ENCODE results near the gene MIB1.

MIB1 gene

DNA sequence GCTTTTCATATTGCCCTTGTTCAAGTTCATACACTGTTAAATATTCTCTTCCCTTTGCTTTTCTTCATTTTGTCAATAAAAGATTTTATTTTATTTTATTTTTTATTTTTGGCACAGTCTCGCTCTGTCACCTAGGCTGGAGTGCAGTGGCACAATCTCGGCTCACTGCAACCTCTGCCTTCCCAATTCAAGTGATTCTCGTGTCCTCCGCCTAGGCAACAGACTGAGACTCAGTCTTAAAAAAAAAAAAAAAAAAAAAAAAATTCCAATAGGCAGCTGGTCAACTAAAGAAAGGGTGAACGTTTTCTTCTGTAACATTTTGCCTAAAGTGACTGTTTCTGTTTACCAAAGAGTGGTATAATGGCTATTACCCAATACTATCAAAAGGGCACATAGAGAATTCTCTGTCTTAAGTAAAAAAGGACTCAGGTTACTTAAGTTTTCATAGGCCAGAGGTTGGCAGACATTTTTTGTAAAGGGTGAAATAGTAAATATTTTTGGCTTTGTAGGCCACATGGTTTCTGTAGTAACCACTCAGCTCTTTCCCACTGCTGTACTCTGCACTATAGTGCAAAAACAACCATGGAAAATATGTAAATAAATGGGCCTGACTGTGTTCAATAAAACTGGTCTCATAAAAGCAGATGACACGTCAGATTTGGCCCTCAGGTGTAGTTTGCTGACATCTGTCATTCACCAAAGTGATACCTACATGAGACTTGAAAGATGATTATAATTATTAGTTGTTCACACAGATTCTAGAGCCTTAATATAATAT, 113.4 kb downstream of the MIB1 start:
- no peaks in the 10 kb centered on the region for H3K4me1 ChIP-seq (ENCODE audit: control insufficient read depth, low read depth, low read length)
- H2BK15ac ChIP-seq (replicated peaks; ENCODE audit: low read depth): no peak overlapping the region
- no peaks in the 10 kb centered on the region for H3K79me2 ChIP-seq (ENCODE audit: control insufficient read depth, insufficient read depth, low read length)
- H4K8ac ChIP-seq (ENCODE audit: low read depth, low read length): no peak overlapping the region
- H3K79me1 ChIP-seq (ENCODE audit: low read length): no peaks in the 10 kb centered on the region
- no peak overlapping the region for H4K5ac ChIP-seq (ENCODE audit: low read length)
- no peaks in the 10 kb centered on the region for H3K36me3 ChIP-seq (ENCODE audit: control insufficient read depth, insufficient read depth, low read length)
- H2BK120ac ChIP-seq (ENCODE audit: low read depth, low read length): no peak overlapping the region
- H2BK5ac ChIP-seq (ENCODE audit: low read length): no peak overlapping the region
- no peak overlapping the region for H3K56ac ChIP-seq (ENCODE audit: low read length)
- H3K4me2 ChIP-seq (ENCODE audit: low read length): no peak overlapping the region
- no peaks in the 10 kb centered on the region for H3K27me3 ChIP-seq (ENCODE audit: insufficient read depth, low read length, poor library complexity)
- no peak overlapping the region for H2AK5ac ChIP-seq (ENCODE audit: low read length)
- WGBS (ENCODE audit: extremely low coverage, insufficient coverage, low lambda C conversion rate): no CpG with 5 or more reads among the region's 6 CpGs
- no peak overlapping the region for H3K4me3 ChIP-seq (ENCODE audit: low read length)
- H3K9ac ChIP-seq (ENCODE audit: low read length): no peak overlapping the region
- H3K4ac ChIP-seq (ENCODE audit: low read depth, low read length): no peak overlapping the region
- no peak overlapping the region for H3K27ac ChIP-seq (ENCODE audit: low read depth, low read length)
- DNase-seq: no peak
- no peak overlapping the region for H3K23ac ChIP-seq (ENCODE audit: low read length)
- no peak overlapping the region for H3K18ac ChIP-seq (ENCODE audit: low read length)

DNA sequence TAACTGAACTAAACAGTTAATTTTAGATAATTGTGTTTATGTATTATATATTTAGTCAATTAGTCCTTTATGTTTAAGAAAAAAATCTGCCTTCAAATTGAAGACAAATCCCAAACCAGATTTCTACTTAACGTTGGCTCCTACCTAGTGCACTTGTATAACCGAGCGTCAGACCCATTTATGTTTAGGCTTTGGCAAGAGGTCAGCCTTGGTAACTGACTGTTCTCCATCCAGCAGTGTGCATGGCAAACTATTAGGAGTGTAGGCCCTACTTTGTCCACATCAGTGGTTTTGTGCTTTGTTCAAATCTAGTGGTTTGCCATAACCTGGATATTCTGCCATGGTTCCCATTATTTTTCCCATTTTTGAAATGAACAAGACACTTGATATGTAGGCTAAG, 114.8 kb downstream of the MIB1 start:
- no peaks in the 10 kb centered on the region for H3K36me3 ChIP-seq (ENCODE audit: control insufficient read depth, insufficient read depth, low read length)
- no peak overlapping the region for H2BK120ac ChIP-seq (ENCODE audit: low read depth, low read length)
- H3K4ac ChIP-seq (ENCODE audit: low read depth, low read length): no peak overlapping the region
- H3K27me3 ChIP-seq (ENCODE audit: insufficient read depth, low read length, poor library complexity): no peaks in the 10 kb centered on the region
- no peak overlapping the region for H2AK5ac ChIP-seq (ENCODE audit: low read length)
- H2BK15ac ChIP-seq (replicated peaks; ENCODE audit: low read depth): no peak overlapping the region
- no peak overlapping the region for H3K4me3 ChIP-seq (ENCODE audit: low read length)
- no peak overlapping the region for H4K5ac ChIP-seq (ENCODE audit: low read length)
- H3K4me2 ChIP-seq (ENCODE audit: low read length): no peak overlapping the region
- H3K23ac ChIP-seq (ENCODE audit: low read length): no peak overlapping the region
- no CpG with 5 or more reads among the region's 3 CpGs for WGBS (ENCODE audit: extremely low coverage, insufficient coverage, low lambda C conversion rate)
- H3K79me2 ChIP-seq (ENCODE audit: control insufficient read depth, insufficient read depth, low read length): no peaks in the 10 kb centered on the region
- H3K18ac ChIP-seq (ENCODE audit: low read length): no peak overlapping the region
- no peak overlapping the region for H4K8ac ChIP-seq (ENCODE audit: low read depth, low read length)
- DNase-seq: no peak
- no peaks in the 10 kb centered on the region for H3K4me1 ChIP-seq (ENCODE audit: control insufficient read depth, low read depth, low read length)
- H3K9ac ChIP-seq (ENCODE audit: low read length): no peak overlapping the region
- no peaks in the 10 kb centered on the region for H3K79me1 ChIP-seq (ENCODE audit: low read length)
- no peak overlapping the region for H3K27ac ChIP-seq (ENCODE audit: low read depth, low read length)
- no peak overlapping the region for H3K56ac ChIP-seq (ENCODE audit: low read length)
- no peak overlapping the region for H2BK5ac ChIP-seq (ENCODE audit: low read length)

DNA sequence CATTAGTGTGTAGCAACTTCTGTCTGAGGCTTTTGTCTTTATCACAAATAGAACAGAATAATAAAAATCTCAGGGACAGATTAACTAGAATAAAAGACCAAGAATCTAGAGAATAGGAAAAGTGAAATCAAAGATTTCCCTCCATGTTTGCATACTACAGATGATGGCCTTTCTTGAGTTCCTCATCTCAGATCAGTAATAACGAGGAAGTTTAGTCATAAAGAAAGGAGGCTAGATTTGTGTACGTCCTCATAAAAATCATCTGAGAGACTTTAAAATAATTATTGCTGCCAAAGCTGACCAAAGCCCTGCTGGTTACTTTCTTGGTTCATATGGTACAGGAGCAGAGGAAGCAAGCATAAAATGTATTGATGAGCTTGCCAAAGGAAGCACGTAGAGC, 117.3 kb downstream of the MIB1 start:
- no peaks in the 10 kb centered on the region for H3K36me3 ChIP-seq (ENCODE audit: control insufficient read depth, insufficient read depth, low read length)
- no peaks in the 10 kb centered on the region for H3K4me1 ChIP-seq (ENCODE audit: control insufficient read depth, low read depth, low read length)
- no peak overlapping the region for H2BK15ac ChIP-seq (replicated peaks; ENCODE audit: low read depth)
- no peak overlapping the region for H4K8ac ChIP-seq (ENCODE audit: low read depth, low read length)
- H3K9ac ChIP-seq (ENCODE audit: low read length): no peak overlapping the region
- H3K56ac ChIP-seq (ENCODE audit: low read length): no peak overlapping the region
- no peak overlapping the region for H3K4me3 ChIP-seq (ENCODE audit: low read length)
- H2AK5ac ChIP-seq (ENCODE audit: low read length): no peak overlapping the region
- H3K79me1 ChIP-seq (ENCODE audit: low read length): no peaks in the 10 kb centered on the region
- no peaks in the 10 kb centered on the region for H3K79me2 ChIP-seq (ENCODE audit: control insufficient read depth, insufficient read depth, low read length)
- no peak overlapping the region for H3K27ac ChIP-seq (ENCODE audit: low read depth, low read length)
- no peak overlapping the region for H3K4ac ChIP-seq (ENCODE audit: low read depth, low read length)
- H2BK5ac ChIP-seq (ENCODE audit: low read length): no peak overlapping the region
- H3K23ac ChIP-seq (ENCODE audit: low read length): no peak overlapping the region
- no peaks in the 10 kb centered on the region for H3K27me3 ChIP-seq (ENCODE audit: insufficient read depth, low read length, poor library complexity)
- H3K18ac ChIP-seq (ENCODE audit: low read length): no peak overlapping the region
- WGBS (ENCODE audit: extremely low coverage, insufficient coverage, low lambda C conversion rate): no CpG with 5 or more reads among the region's 3 CpGs
- no peak overlapping the region for H4K5ac ChIP-seq (ENCODE audit: low read length)
- no peak overlapping the region for H3K4me2 ChIP-seq (ENCODE audit: low read length)
- no peak for DNase-seq
- H2BK120ac ChIP-seq (ENCODE audit: low read depth, low read length): no peak overlapping the region

DNA sequence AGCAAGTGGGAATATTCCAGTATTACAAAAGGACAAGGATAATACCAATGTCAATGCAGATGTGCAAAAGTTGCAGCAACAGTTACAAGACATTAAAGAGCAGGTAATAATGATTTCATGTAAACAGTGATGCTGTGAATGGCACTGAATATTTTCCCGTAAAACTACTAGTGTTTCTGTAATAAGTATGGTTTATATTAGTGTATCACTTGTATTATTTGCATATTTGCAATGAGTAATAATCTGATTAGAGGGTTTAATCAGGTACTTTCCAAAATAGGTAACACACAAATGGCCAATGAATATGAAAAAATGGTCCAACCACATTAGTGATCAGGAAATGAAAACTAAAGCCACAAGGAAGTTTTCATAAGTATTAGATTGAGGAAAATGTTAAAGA, 118.0 kb downstream of the MIB1 start:
- Histone ChIP-seq H3K79me2 (ENCODE audit: control insufficient read depth, insufficient read depth, low read length) (no peaks in the 10 kb centered on the region), H3K4me1 (ENCODE audit: control insufficient read depth, low read depth, low read length) (no peaks in the 10 kb centered on the region), H3K4me2 (ENCODE audit: low read length) (no peak overlapping the region), H3K4ac (ENCODE audit: low read depth, low read length) (no peak overlapping the region), H4K5ac (ENCODE audit: low read length) (no peak overlapping the region), H3K9ac (ENCODE audit: low read length) (no peak overlapping the region), H2AK5ac (ENCODE audit: low read length) (no peak overlapping the region), H2BK15ac (replicated peaks; ENCODE audit: low read depth) (no peak overlapping the region), H2BK5ac (ENCODE audit: low read length) (no peak overlapping the region), H3K18ac (ENCODE audit: low read length) (no peak overlapping the region), H3K23ac (ENCODE audit: low read length) (no peak overlapping the region), H3K79me1 (ENCODE audit: low read length) (no peaks in the 10 kb centered on the region), H3K27me3 (ENCODE audit: insufficient read depth, low read length, poor library complexity) (no peaks in the 10 kb centered on the region), H3K56ac (ENCODE audit: low read length) (no peak overlapping the region), H4K8ac (ENCODE audit: low read depth, low read length) (no peak overlapping the region), H3K27ac (ENCODE audit: low read depth, low read length) (no peak overlapping the region), H3K36me3 (ENCODE audit: control insufficient read depth, insufficient read depth, low read length) (no peaks in the 10 kb centered on the region), H2BK120ac (ENCODE audit: low read depth, low read length) (no peak overlapping the region), H3K4me3 (ENCODE audit: low read length) (no peak overlapping the region)
- DNase-seq: no peak
- WGBS (ENCODE audit: extremely low coverage, insufficient coverage, low lambda C conversion rate): no CpG with 5 or more reads among the region's 1 CpG

DNA sequence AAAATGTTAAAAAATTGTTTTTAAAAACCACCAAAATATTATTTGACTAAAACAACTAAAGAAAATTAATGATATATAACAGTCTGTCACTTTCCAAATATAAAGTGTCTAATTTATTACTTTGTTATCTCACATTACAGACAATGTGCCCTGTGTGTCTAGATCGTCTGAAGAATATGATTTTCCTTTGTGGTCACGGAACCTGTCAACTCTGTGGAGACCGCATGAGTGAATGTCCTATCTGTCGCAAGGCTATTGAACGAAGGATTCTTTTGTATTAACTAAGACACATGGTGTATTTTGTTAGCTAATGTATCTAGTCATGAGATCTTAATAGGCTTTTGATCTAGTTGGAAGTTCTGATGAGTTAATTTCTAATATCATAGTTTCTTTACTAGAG, 123.8 kb downstream of the MIB1 start:
- no peak overlapping the region for H3K9ac ChIP-seq (ENCODE audit: low read length)
- no peak overlapping the region for H3K4me3 ChIP-seq (ENCODE audit: low read length)
- no peak overlapping the region for H4K5ac ChIP-seq (ENCODE audit: low read length)
- no peak overlapping the region for H3K27ac ChIP-seq (ENCODE audit: low read depth, low read length)
- no peaks in the 10 kb centered on the region for H3K79me1 ChIP-seq (ENCODE audit: low read length)
- no peaks in the 10 kb centered on the region for H3K27me3 ChIP-seq (ENCODE audit: insufficient read depth, low read length, poor library complexity)
- DNase-seq: no peak
- H2BK5ac ChIP-seq (ENCODE audit: low read length): no peak overlapping the region
- no peak overlapping the region for H3K23ac ChIP-seq (ENCODE audit: low read length)
- H3K56ac ChIP-seq (ENCODE audit: low read length): no peak overlapping the region
- no peak overlapping the region for H2BK15ac ChIP-seq (replicated peaks; ENCODE audit: low read depth)
- H3K36me3 ChIP-seq (ENCODE audit: control insufficient read depth, insufficient read depth, low read length): no peaks in the 10 kb centered on the region
- no peak overlapping the region for H3K4me2 ChIP-seq (ENCODE audit: low read length)
- H2AK5ac ChIP-seq (ENCODE audit: low read length): no peak overlapping the region
- no peak overlapping the region for H3K4ac ChIP-seq (ENCODE audit: low read depth, low read length)
- no peaks in the 10 kb centered on the region for H3K79me2 ChIP-seq (ENCODE audit: control insufficient read depth, insufficient read depth, low read length)
- no CpG with 5 or more reads among the region's 5 CpGs for WGBS (ENCODE audit: extremely low coverage, insufficient coverage, low lambda C conversion rate)
- no peak overlapping the region for H3K18ac ChIP-seq (ENCODE audit: low read length)
- H3K4me1 ChIP-seq (ENCODE audit: control insufficient read depth, low read depth, low read length): no peaks in the 10 kb centered on the region
- no peak overlapping the region for H2BK120ac ChIP-seq (ENCODE audit: low read depth, low read length)
- H4K8ac ChIP-seq (ENCODE audit: low read depth, low read length): no peak overlapping the region

DNA sequence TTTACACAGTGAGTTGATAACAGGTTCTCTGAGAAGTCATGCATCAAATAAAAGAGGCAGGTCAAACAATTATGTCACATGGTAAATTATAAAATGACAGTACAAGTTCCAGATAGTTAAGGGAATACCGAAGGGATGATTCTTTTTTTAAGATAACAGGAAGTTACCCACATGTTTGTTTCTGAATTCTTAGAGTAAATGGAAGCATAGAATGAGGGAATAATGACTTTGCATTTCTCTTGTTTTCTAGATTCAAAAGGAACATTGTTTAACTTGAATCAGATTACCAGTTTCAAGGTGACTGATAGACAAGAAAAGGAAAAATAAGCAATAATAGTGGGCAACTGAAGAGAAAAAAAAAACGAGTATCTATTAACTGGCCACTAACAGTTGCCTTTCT, 124.5 kb downstream of the MIB1 start:
- Histone ChIP-seq H4K5ac (ENCODE audit: low read length) (no peak overlapping the region), H4K8ac (ENCODE audit: low read depth, low read length) (no peak overlapping the region), H3K56ac (ENCODE audit: low read length) (no peak overlapping the region), H2AK5ac (ENCODE audit: low read length) (no peak overlapping the region), H3K18ac (ENCODE audit: low read length) (no peak overlapping the region), H3K27ac (ENCODE audit: low read depth, low read length) (no peak overlapping the region), H3K4me3 (ENCODE audit: low read length) (no peak overlapping the region), H3K9ac (ENCODE audit: low read length) (no peak overlapping the region), H3K4me2 (ENCODE audit: low read length) (no peak overlapping the region), H3K27me3 (ENCODE audit: insufficient read depth, low read length, poor library complexity) (no peaks in the 10 kb centered on the region), H3K4me1 (ENCODE audit: control insufficient read depth, low read depth, low read length) (no peaks in the 10 kb centered on the region), H2BK15ac (replicated peaks; ENCODE audit: low read depth) (no peak overlapping the region), H3K4ac (ENCODE audit: low read depth, low read length) (no peak overlapping the region), H3K36me3 (ENCODE audit: control insufficient read depth, insufficient read depth, low read length) (no peaks in the 10 kb centered on the region), H3K23ac (ENCODE audit: low read length) (no peak overlapping the region), H3K79me1 (ENCODE audit: low read length) (no peaks in the 10 kb centered on the region), H3K79me2 (ENCODE audit: control insufficient read depth, insufficient read depth, low read length) (no peaks in the 10 kb centered on the region), H2BK5ac (ENCODE audit: low read length) (no peak overlapping the region), H2BK120ac (ENCODE audit: low read depth, low read length) (no peak overlapping the region)
- WGBS (ENCODE audit: extremely low coverage, insufficient coverage, low lambda C conversion rate): no CpG with 5 or more reads among the region's 2 CpGs
- DNase-seq: no peak
